CD14-positive monocyte (primary cell): ENCODE results near the gene FAM20C. TPM values are rescaled to one million over a fixed set of nuclear protein-coding genes. Genes with fewer than 3 reads are reported as not detected.

ENCODE experiments used
- DNase-seq, 3 donors: peaks; one replicate each; pipeline ENCODE4 v3.0.0-alpha.2; 2011 to 2022
- H2AFZ ChIP-seq: 2 replicates; pipeline ENCODE4 v1.6.0; 2012; ENCODE audit warnings: mild to moderate bottlenecking, low read depth, low read length, inconsistent platforms; ENCODE audit not compliant: insufficient read depth, poor library complexity, severe bottlenecking
- H3K27ac ChIP-seq, 2 donors: 1 replicate in 1 of 2; 2 replicates in 1 of 2; pipeline ENCODE4 v1.5.1; 2012 to 2013; ENCODE audit warnings: low read length in 2 of 2, control low read depth in 1 of 2, inconsistent platforms in 1 of 2, low read depth in 1 of 2, mild to moderate bottlenecking in 1 of 2
- H3K27me3 ChIP-seq, 2 donors: one replicate each; pipeline versions ENCODE4 v1.6.0 to v1.6.1; 2011 to 2013; ENCODE audit warnings: low read length in 2 of 2; ENCODE audit not compliant: control insufficient read depth in 2 of 2, insufficient read depth in 2 of 2
- H3K36me3 ChIP-seq, 2 donors: replicated peaks in 1 of 2; 1 replicate in 1 of 2; 2 replicates in 1 of 2; pipeline versions ENCODE4 v1.5.1 to v1.6.1; 2012 to 2013; ENCODE audit warnings: low read length in 2 of 2, control low read depth in 1 of 2, inconsistent platforms in 1 of 2, mild to moderate bottlenecking in 1 of 2; ENCODE audit not compliant: insufficient read depth in 2 of 2, control insufficient read depth in 1 of 2
- H3K4me1 ChIP-seq, 2 donors: 1 replicate in 1 of 2; 2 replicates in 1 of 2; pipeline versions ENCODE4 v1.5.1 to v1.6.1; 2012 to 2013; ENCODE audit warnings: low read length in 2 of 2, control low read depth in 1 of 2, inconsistent platforms in 1 of 2, mild to moderate bottlenecking in 1 of 2, moderate library complexity in 1 of 2; ENCODE audit not compliant: insufficient read depth in 2 of 2, control insufficient read depth in 1 of 2
- H3K4me2 ChIP-seq: replicated peaks from 2 replicates; pipeline ENCODE3; 2012; ENCODE audit warnings: low read length, moderate library complexity, mild to moderate bottlenecking; ENCODE audit not compliant: poor library complexity, severe bottlenecking; ENCODE audit errors: extremely low read depth
- H3K4me3 ChIP-seq, 3 experiments: fragments of 200-600 bp in 1 of 3; sonication (generic) in 1 of 3; replicated peaks in 1 of 3; 1 replicate in 2 of 3; 2 replicates in 1 of 3; pipeline ENCODE4 v1.5.1; 2011 to 2013; ENCODE audit warnings: low read length in 3 of 3, mild to moderate bottlenecking in 3 of 3, control low read depth in 2 of 3, low read depth in 2 of 3, inconsistent platforms in 1 of 3, moderate library complexity in 1 of 3
- H3K79me2 ChIP-seq: 2 replicates; pipeline ENCODE4 v1.6.0; 2012; ENCODE audit warnings: mild to moderate bottlenecking, control low read depth, inconsistent platforms, low read length, moderate library complexity; ENCODE audit not compliant: insufficient read depth
- H3K9ac ChIP-seq: 2 replicates; pipeline ENCODE4 v1.6.0; 2017; ENCODE audit warnings: low read length, mild to moderate bottlenecking; ENCODE audit not compliant: insufficient read depth, poor library complexity, severe bottlenecking
- H3K9me3 ChIP-seq, 2 donors: replicated peaks in 1 of 2; 1 replicate in 1 of 2; 2 replicates in 1 of 2; pipeline versions ENCODE4 v1.5.1 to v1.6.1; 2012 to 2013; ENCODE audit warnings: low read length in 2 of 2, control low read depth in 1 of 2; ENCODE audit not compliant: control insufficient read depth in 1 of 2, insufficient read depth in 1 of 2
- H4K20me1 ChIP-seq: 2 replicates; pipeline ENCODE4 v1.6.0; 2012; ENCODE audit warnings: mild to moderate bottlenecking, low read length, control low read depth, moderate library complexity; ENCODE audit not compliant: insufficient read depth
- H3K27ac Mint-ChIP-seq, 7 donors: one replicate each; pipeline ENCODE4 v1.8.0; 2020; ENCODE audit warnings: mild to moderate bottlenecking in 7 of 7, mixed read lengths in 7 of 7, moderate library complexity in 6 of 7, inconsistent platforms in 2 of 7
- H3K27me3 Mint-ChIP-seq, 3 donors: one replicate each; pipeline ENCODE4 v1.8.0; 2021 to 2022; ENCODE audit warnings: low read depth in 3 of 3, mild to moderate bottlenecking in 3 of 3, mixed read lengths in 3 of 3, moderate library complexity in 3 of 3, inconsistent platforms in 1 of 3
- H3K36me3 Mint-ChIP-seq, 2 donors: one replicate each; pipeline ENCODE4 v1.8.0; 2020; ENCODE audit warnings: mixed read lengths in 2 of 2, inconsistent platforms in 1 of 2, mild to moderate bottlenecking in 1 of 2
- H3K4me1 Mint-ChIP-seq: one replicate; pipeline ENCODE4 v1.8.0; 2020; ENCODE audit warnings: mild to moderate bottlenecking, mixed read lengths
- H3K4me3 Mint-ChIP-seq, 2 donors: one replicate each; pipeline ENCODE4 v1.8.0; 2020; ENCODE audit warnings: mild to moderate bottlenecking in 2 of 2, mixed read lengths in 2 of 2, moderate library complexity in 1 of 2
- H3K9me3 Mint-ChIP-seq, 7 donors: one replicate each; pipeline ENCODE4 v1.8.0; 2020 to 2022; ENCODE audit warnings: mixed read lengths in 7 of 7, mild to moderate bottlenecking in 6 of 7, moderate library complexity in 6 of 7, inconsistent platforms in 2 of 7
- CTCF ChIP-seq: fragments of 200-600 bp; IDR thresholded peaks from one replicate; pipeline ENCODE4 v1.8.0; 2022; ENCODE audit warnings: antibody characterized with exemption, mild to moderate bottlenecking
- WGBS: methylation state at CpG from one replicate; pipeline ENCODE4 v1.1.5; 2013; ENCODE audit warnings: missing lambda C conversion rate; ENCODE audit not compliant: insufficient coverage; 5-methylcytosine and 5-hydroxymethylcytosine counted together
- intact Hi-C, 2 donors: fragments of 100-400 bp; cut with micrococcal nuclease; formaldehyde crosslinking; loops; one replicate each; pipeline versions ENCODE4 v1.15.0 to v1.15.1; 2023
- polyA plus RNA-seq, 3 donors: library from polyadenylated mRNA; depleted of rRNA in 1 of 3; unstranded in 2 of 3; stranded (reverse) in 1 of 3; fragments of 300-500 nt in 2 of 3; fragments of >200 nt in 1 of 3; fragmentation: Illumina TruSeq in 2 of 3; gene quantifications; 1 replicate in 2 of 3; 2 replicates in 1 of 3; pipeline ENCODE4 v1.2.3, GENCODE V29; 2012 to 2021

The FAM20C gene
- polyA plus RNA-seq, 3 donors, result 1.2 to 32.2 (median 1.5) TPM

- H3K4me1 Mint-ChIP-seq, result no peaks in the 10 kb centered on the region
- intact Hi-C loops, result no loop called here
- H3K4me3 ChIP-seq, result no peak overlapping the region
- H3K79me2 ChIP-seq, result no peaks in the 10 kb centered on the region
- H3K4me2 ChIP-seq, result no peak overlapping the region
- no peaks in the 10 kb centered on the region for H3K4me1 ChIP-seq
- H3K9me3 ChIP-seq, result no peaks in the 10 kb centered on the region
- peaks cover 36 to 67% (median 47%) of the 10 kb centered on the region in 3 donors for H3K27me3 Mint-ChIP-seq
- no peak overlapping the region for H3K27ac ChIP-seq
- H3K27me3 ChIP-seq, result peaks cover 16 to 40% of the 10 kb centered on the region in 2 donors
- H3K36me3 Mint-ChIP-seq, result no peaks in the 10 kb centered on the region
- H3K9ac ChIP-seq, result no peak overlapping the region
- H4K20me1 ChIP-seq, result no peaks in the 10 kb centered on the region
- H3K27ac Mint-ChIP-seq, result no peak overlapping the region
- no peak overlapping the region for H3K4me3 Mint-ChIP-seq
- peaks cover 0 to 7% (median 0%) of the 10 kb centered on the region in 7 donors for H3K9me3 Mint-ChIP-seq
- no peak for TF ChIP-seq CTCF
- H2AFZ ChIP-seq, result no peak overlapping the region
- 87% methylated on average over 14 of the region's 15 CpGs for WGBS
- DNase-seq, result no peak
- H3K36me3 ChIP-seq, result no peaks in the 10 kb centered on the region
These were observed 100.5 kb downstream of the FAM20C start for GRCh38 chr7:292826-293225.

GRCh38 chr7:293681-294439 lies 101.5 kb downstream of the FAM20C start:
- Histone ChIP-seq H3K27ac (no peak overlapping the region), H4K20me1 (no peaks in the 10 kb centered on the region), H3K4me2 (no peak overlapping the region), H3K4me3 (no peak overlapping the region), H3K27me3 (peaks cover 13 to 32% of the 10 kb centered on the region in 2 donors), H3K36me3 (no peaks in the 10 kb centered on the region), H2AFZ (no peak overlapping the region), H3K4me1 (no peaks in the 10 kb centered on the region), H3K79me2 (no peaks in the 10 kb centered on the region), H3K9me3 (no peaks in the 10 kb centered on the region), H3K9ac (no peak overlapping the region)
- 83% methylated on average over 20 of the region's 23 CpGs for WGBS
- Mint-ChIP-seq H3K4me3 (no peak overlapping the region), H3K4me1 (no peaks in the 10 kb centered on the region), H3K9me3 (peaks cover 0 to 4% (median 0%) of the 10 kb centered on the region in 7 donors), H3K27ac (no peak overlapping the region), H3K36me3 (no peaks in the 10 kb centered on the region), H3K27me3 (peaks cover 27 to 56% (median 37%) of the 10 kb centered on the region in 3 donors)
- intact Hi-C loops, result no loop called here
- no peak for DNase-seq
- TF ChIP-seq CTCF, result no peak
